CD4-positive, alpha-beta T cell treated with Interleukin-15 for 4 hours (primary cell): ENCODE data around the gene MAPK12.

Source experiments
- DNase-seq: peaks from one replicate; pipeline ENCODE4 v3.0.0-alpha.2; 2020; ENCODE audit warnings: low spot score

MAPK12 gene

DNA sequence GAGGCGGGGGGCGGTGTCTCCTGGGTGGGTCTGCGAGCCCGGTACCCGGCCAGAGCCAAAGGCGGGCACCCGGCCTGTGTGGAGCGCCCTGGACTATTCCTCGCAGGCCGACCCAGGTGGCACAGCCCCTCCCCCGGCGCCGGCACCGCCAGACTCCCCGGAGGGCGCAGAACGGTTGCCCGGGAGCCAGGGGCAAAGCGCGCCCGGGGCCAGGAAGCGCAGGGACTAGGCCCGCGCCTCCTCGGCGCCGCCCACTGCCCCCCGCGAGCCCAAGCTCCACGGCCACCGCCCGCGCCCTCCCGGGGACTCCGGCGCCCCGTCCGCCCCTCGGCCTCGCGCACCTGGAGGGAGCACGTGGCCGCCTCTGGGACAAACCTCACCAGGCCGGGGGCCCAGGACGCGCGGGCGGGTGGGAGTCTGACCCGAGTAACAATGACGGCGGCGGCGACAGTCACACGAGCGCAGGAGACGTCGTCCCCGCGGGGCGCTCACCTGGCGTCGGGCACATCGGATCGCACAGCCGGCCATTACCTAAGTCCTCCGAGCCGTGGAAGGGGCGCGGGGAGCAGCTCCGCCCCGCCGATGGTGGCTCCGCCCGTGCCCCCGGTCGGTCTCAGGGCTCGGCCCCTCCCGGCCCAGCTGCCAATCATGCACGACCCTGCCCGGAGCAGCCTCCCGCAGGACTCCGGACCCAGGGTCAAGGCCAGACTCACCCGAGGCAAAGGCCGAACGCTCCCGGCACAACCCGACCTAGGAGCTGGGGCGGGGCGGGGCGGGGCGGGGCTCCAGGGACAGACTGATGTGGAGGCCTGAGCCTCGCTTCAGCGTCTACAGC, 38.5 kb upstream of the MAPK12 start:
- no peak for DNase-seq

DNA sequence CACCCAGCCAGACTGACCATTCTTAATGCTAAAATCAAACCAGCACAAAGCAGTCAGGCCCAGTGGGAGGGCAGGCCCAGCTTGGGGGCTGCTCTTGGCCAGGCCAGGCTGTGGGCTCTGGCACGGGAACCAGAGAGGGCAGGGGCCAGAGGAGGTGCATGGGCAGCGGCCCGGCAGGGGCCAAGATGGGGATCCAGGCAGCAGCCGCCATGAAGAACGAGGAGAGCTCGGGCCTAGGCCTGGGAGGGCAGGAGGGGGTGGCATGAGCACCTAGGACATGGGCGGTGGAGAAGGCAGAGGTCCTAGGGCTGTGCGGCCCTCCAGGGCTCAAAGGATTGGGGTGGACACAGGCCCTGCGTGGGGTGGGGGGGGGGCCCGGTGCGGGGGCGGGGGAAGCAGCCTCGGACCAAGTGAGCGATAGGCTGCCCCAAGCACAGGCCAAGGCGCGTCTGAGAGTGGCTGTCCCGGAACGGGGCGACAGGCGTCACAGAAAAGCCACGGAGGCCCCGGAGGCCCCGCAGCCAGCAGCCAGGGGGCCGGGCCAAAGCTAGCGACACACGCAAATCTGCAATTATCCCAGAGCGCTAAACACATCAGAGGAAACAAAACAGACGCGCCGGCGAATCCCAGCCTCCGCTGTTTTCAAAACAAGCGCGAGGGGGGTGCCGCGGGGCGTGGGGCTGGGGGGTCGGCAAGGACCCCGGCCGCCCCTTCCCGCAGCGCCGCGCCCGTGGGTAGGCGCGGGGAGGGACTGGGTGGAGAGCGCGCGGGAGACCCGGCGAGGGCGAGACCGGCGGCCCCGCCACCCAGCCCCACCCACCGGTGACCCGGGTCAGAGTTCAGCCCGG, 37.7 kb upstream of the MAPK12 start:
- no peak for DNase-seq

DNA sequence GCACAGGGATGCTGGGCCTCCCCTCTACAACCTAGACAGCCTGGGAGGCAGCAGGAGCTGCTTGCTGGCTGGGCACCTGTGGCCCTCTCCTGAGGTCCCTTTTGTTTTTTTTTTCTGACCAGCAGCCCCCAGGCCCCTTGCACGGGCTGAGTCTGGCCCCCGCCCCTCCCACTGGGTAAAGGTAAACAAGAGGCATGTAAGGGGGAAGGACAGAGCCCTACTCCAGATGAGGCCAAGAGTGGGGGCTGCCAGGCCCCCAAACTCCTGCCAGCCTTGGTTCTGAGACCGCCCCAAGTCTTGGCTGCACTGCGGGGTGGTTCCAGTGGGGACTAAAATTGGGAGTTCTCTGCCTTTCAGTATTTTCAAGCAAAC, 36.8 kb upstream of the MAPK12 start:
- DNase-seq = no peak

DNA sequence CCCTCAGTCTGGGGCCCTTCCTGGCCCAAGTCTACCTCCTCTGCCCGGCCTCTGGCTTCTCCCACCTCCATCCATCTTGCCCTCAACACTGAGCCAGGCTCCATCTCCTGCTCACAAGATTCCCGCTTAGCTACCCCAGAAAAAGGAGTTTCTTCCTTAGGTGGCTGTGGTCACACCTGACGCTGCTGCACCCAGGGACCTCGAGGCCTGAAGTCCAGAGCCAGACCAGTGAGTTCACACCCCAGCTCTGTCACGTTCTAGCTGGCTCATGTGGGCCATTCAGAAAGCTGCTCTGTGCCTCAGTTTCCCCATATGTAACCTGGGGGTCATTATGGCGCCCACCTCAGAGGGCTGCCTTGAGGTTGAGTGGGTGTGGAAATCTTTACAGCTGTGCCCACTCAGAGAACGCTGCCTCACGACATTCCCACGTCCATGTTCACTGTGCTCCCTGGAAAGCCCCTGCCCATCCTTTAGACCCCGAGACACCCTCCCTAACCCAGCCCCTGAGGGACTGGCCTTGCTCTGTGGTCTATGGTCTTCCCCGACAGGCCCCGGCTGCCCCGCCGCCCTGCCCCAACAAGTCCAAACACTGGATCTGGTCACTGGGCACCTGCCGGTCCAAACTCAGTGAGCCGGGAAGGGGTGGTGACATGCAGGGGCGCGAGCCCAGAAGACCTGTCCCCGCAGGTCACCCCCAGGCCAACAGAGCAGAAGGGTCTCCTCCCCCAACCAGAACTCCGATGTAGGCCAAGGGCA, 36.2 kb upstream of the MAPK12 start:
- DNase-seq = no peak

DNA sequence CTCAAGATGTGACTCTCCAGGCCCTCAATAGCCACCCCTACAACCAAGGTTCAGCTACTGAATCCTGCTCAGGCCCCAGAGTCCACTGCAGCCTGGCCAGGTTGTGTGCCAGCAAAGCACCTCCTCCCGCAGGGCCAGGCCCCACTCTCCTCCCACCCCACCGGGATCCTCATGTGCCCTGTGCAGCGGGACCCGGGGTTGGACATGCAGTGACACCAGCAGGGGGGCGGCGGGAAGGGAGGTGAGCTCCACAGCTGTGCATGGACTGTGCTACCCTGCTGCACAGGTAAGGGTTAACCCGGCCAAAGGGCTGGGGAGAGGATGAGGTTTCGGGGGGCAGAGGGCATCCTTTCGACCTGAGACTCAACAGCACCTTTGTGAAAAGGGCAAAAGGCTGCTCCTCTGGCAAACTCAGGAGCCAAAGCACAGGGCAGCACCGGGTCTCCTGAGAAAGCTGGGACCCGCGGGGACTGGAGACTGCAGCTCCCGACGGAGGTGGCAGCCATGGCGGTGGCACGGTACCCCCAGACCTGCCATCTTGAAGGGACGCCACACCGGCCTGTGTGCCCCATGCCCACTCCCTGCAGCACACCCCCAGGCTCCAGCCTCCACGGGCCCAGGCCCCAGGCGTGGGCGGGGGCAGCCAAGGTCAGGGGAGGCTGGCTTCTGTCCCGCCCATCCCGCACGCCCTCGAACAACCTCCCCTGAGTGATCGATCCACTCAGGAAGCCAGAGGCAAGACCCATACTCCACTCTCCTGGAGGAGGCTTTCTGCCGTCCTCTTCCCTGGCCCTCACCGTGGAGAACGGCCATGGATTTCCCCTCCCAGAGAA, 35.4 kb upstream of the MAPK12 start:
- DNase-seq = no peak

DNA sequence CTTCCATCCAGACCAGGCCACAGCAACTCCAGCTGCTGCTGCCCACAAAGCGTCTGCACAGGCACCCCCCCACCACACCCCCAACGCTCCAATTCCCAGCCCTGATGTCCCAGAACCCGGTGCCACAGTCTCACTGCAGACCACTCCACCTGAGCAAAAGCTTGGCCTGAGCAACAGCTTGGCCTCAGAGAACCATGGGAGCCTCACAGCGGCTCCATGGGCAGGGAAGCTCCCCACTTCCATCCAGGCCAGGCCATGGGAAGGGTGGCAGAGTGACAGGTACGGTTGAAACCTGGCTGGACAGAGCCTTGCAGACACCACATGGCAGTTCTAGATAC, 32.8 kb upstream of the MAPK12 start:
- no peak for DNase-seq

DNA sequence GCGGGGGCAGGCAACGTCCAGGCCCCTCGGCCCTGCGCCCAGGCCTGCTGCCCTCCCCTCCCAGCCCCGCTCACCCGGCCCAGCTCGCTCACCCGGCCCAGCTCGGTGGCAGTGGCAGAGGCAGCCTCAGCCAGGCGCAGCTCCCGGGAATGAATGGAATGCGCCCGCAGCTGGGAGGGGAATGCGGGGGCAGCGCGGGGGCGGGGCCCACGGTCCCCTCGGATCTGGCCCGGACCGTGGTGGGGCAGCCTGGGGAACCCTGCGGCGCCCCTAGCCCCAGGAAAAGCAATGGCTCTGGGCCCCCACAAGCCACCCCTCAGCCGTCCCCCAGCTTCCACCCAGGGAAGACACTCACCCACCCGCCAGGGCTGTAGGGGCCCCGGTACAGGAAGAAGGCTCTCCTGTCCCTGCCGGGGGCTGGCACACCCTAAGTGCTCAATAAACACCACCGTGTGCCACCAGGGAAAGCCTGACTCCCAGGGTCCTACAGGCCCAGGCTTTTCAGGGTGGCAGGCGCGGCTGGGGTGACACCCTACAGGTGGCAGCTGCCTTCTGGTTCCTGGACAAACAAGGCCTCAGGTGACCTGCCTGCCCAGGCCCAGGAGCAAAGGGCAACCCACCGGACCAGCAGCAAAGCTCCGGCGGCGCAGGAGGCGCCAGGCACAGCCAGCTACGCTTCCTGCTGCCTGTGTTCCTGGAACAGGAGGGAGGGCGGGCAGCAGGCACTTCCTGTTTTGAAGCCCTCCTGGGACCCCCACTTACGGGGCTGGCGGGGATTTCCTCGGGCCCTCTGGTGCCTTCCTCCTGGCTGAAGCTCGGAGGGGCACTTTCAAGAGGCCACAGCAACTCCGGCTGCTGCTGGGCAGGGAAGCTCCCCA, 32.2 kb upstream of the MAPK12 start:
- no peak for DNase-seq

DNA sequence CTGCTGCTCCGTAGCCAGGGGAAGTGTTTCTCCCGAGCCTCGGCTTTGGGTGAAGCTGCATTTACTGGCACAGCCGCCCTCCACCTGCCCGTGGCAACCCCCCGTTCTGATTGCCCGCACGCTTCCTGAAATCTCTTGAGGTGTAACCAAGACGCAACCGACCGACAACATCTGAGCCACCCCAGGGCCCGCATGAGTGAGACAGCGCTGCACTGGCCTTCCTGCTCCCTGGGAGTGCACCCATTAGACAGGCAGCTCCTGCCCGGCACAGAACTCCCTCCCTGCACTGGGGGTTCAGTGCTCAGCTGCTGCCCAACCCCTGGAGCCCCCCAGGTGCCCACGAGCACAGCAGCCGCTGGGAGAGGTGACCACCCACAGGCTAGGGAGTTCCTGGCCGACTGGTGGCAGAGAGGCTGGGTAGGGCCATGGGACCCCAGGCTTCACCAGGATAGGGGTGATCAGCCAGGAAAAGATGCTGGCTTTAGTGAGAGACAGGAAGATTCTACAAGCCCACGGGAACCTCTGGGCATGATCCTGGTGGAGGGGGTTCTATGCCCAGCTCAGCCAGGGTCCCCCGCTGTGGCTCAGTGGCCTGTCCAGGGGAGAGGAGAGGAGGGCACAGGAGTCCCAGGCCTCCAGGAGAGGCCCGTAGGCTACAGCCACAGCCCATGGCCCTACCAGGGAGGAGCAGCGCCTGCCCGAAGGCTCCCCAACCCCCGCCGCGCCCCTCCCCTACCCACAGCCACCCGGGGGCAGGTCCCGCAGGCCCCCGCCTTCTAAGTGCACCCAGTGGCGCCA, 31.4 kb upstream of the MAPK12 start:
- no peak for DNase-seq

DNA sequence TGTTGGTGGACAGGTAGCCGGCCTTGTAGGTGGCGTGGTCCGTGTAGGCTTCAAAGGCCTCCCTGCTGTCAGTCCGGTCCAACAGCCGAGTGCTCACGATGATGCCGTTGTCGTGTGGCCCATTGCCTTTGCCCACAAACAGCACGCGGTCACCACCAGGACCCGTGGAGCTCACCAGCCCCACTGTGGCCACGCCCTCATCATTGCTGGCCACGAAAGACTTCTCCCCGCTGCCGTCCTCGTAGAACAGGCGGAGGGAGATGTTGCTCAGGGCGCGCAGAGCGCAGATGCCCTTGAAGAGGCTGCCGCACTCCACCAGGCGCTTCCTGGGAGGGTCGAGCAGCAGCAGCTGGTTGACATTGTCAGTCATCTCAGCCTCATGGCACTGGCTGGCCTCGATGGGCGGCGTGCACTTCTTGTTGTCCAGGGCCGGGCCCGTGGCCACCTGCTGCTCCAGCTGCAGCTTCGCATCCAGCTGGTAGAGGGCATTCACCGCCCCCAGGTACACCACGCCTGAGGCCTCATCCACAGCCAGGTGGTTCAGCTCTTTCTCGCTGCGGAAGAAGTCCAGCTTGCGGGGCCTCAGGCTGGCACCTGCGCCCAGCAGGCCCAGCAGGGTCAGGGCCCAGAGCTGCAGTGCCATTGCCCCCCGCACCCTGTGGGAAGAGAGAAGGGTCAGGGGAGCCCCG, 28.6 kb upstream of the MAPK12 start:
- no peak for DNase-seq

DNA sequence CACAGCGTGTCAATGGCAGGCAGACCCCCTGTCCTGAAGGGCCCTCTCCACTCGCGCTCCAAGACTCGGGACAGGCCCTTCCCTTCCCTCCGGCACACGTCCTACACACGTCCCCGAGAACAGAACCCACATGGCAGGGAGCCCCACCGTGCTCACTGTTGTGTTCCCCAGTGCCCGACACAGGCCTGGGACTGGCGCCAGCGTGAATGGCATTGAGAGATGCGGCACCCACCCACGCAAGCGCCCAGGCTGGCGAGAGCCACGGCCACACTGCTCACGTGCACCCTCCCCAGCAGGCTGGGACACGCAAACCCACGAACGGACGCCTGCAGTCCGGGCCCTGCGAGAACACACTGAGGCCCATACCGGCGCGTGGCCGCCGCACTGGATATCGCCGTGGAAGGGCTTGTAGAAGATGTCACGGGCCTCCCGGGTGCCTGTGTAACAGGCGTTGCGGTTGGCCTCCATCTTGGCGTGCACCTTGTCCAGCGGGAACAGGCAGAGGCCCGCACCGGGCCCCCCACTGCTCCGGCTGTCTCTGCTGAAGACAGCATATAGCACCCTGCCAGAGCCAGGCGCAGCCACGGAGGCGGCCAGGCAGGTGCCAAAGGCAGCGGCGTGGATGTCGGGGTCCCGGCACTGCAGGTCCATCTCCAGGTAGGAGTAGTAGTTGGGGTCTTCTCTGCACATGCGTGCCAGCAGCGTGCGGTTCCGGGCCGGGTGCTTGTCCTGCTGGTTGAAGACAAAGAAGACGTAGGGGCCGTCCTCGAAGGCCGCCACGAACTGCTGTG, 27.9 kb upstream of the MAPK12 start:
- no peak for DNase-seq

DNA sequence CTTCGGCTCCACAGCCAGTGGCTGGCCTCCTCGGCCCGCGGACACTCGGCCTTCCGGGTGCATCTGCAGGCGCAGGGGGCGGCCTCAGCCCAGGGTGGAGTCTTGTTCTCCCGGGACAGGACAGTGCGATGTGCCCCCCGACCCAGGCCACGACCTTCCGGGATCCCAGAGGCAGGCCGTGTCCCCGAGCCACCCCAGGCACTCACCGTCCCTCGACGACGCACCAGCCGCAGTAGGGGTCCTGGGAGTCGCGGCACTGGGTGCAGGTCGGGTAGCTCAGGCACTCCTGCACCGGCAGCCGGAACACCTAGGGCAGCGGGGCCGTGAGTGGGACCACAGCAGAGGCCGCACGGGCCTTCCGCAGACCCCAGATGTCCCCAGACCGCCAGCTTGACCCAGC, 26.2 kb upstream of the MAPK12 start:
- DNase-seq = no peak

DNA sequence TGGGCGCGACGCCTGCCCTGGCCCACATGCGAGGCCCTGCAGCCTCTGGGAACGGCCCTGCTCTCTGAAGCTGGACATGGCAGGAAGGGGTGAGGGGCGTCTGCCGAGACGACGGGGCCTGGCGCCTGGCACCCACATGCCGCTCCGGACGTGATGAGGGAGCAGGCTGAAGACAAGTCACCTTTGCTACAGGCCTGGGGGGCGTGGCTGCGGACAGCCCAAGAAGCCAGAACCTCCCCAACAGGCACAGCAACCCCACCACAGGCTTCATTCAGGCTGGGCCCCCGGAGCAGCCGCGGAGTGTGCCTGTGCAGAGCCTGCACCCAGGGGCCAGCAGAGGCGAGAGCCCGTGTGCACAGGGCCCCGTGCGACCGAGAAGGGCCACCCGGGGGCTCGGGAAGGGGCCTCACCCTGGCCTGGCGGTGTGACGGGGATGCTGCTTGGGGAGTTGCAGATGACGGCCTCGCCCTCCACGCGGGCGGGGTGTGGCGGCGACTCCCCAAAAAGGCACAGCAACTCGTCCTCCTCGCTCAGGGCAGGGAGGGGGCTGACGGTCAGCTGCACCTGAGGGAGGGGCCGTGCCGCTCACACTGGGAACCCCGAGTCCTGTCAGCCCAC, 25.3 kb upstream of the MAPK12 start:
- DNase-seq = no peak

DNA sequence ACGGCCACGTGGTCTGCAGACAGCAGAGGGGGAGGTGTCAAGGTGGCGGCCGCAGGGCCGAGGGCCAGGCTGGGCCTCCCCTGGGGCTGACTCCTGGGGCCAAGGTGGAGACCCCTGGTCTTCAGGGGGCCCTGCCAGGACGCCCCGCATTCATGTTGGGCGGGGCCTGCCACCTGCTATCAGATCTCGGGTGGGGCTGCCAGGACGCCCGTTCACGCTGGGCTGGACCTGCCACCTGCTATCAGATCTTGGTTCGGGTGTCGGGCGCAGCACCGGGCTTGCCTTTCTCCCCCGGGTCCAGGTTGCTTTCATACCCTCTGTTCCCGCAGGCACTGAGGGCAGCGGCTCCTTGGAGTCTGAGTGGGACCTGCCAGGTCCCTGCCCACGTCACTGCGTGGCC, 24.8 kb upstream of the MAPK12 start:
- DNase-seq = no peak

DNA sequence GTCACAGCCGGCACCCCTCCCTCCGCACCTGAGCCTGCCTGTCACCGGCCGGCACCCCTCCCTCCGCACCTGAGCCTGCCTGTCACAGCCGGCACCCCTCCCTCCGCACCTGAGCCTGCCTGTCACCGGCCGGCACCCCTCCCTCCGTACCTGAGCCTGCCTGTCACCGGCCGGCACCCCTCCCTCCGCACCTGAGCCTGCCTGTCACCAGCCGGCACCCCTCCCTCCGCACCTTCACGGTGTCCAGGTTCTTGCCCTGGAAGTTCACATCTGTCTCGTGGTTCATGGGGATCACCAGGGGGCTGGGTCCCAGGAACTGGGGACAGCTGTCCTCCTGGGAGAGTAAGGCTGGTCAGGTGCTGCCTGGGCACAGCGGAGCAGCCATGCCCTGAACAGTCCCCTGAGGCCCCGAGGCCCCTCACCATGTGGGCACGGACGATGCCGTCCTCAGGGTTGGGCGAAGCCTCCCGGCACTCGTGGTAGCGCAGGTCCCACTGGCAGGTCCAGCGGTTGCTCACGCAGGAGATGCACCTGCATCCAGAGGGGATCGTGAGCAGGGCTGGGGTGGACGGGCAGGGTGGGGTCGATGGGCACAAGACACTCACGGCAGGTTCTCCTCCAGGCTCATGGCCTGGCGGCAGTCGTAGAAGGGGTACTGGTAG, 24.2 kb upstream of the MAPK12 start:
- DNase-seq = no peak

DNA sequence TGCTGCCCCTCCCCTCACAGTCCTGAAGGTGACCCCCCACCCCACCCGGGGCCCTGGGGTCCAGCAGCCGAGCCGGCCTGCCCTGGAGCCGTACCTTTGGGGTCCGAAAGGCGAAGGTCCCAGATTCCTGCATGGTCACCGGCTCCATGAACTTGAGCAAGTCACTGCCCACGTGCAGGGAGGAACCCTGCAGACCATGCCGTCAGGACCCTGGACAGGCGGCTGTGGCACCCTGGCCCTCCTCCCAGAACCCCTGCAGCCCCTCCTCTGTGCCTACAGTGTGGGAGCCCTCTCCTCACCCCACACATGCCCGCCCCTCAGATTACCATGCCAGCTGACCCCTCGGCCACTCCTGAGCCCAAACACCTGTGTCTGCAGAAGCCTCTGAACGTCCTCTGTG, 23.0 kb upstream of the MAPK12 start:
- DNase-seq = no peak

DNA sequence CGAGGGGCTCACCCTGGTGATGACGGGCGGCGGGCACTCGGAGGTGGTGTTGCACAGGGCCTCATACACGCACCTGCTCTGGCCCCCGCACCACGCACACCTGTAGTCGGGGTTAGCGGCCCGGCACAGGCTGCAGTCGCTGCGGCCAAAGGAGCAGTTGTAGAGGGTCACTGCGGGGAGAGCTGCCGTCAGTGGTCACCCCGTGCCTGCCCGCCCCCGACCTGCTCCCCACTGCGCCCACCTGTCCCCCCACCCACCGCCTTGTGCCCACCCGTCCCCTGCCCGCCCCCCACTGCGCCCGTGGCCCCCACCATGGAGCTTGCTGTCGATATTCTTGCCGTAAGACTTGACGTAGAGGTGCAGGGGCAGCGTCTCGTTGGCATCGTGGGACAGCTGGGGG, 22.3 kb upstream of the MAPK12 start:
- no peak for DNase-seq

DNA sequence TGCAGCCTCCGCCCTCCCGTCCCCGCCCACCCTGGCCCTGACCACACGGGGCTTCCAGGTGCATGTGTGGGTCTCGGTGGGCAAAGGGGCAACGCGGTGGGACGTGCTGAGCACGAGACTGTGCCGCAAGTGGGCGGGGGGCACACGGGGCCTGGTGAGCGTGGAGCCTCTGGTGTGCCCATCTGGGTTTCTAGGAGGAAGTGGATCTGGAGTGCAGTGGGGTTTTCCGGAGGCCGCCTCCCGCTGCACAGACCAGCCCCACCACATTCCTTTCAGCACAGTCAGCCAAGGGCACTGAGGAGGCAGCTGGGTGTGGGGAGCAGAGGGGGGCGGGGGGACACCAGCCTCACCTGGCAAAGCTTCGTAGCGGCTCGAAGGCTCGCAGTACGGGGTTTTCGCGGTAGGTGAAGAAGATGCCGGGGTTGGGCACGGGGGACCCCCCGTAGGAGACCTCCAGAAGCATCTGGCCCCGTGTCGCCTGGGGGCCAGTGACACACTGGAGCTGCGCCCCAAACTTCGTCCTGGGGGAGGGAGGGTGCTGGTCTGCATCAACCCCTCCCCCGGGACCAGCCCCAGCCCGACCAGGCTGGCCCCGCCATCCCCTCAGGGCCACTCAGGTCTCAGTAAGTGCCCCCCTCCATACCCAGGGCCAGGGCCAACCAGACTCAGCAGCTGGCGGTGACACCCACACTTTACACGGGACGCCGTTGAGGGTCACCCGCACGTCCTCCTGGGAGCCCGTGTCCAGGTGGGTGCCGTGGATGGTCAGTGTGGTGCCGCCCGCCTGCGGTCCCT, 21.1 kb upstream of the MAPK12 start:
- DNase-seq = no peak
